ENCODE results near the gene STXBP6.

- no peak for TF ChIP-seq CTCF (CRISPR knock-in tag; IDR thresholded peaks at IDR 0.05)
- TF ChIP-seq GABPB1 (CRISPR knock-in tag; IDR thresholded peaks at IDR 0.05): no peak
- no peak for TF ChIP-seq CBX1 (IDR thresholded peaks at IDR 0.05; ENCODE audit: low read depth)
Measured at GRCh38 chr14:24829862-24830261, 220.1 kb downstream of the STXBP6 start.

Measured in HepG2 (cell line).